ENCODE data around the gene PLPPR2. TPM values are rescaled to one million over a fixed set of nuclear protein-coding genes. Genes with fewer than 3 reads are reported as not detected.
A peak's percentile ranks its signal among the peaks of the same experiment; 100 is the strongest.

The PLPPR2 gene
- total RNA-seq, 1 experiment from 2014 or later: 25.2 TPM

- CTCF ChIA-PET: no interaction called here
- no TSS peak for BruUV-seq (replicated peaks)
Observed at GRCh38 chr19:11408591-11408990, 53.4 kb downstream of the PLPPR2 start.

DNA sequence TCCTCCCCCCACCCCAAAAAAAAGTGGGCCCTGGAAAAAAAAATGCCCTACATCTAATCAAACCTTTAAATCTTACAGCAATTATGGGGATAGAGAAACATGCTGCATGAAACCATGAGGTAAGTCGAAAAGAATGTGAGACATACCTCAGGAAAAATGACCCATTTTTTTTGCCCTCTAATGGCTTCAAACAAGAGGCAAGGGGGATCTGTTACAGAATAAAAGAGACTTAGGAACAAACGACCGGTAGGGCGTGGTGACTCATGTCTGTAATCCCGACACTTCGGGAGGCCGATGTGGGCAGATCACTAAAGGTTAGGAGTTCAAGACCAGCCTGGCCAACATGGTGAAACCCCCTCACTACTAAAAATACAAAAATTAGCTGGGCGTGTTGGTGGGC lies 55.5 kb downstream of the PLPPR2 start:
- Histone ChIP-seq H4K20me1 (ENCODE audit: insufficient read depth) (no peaks in the 10 kb centered on the region), H3K4me1 (replicated peaks; ENCODE audit: insufficient read depth) (no peaks in the 10 kb centered on the region), H3F3A (ENCODE audit: insufficient read depth, low read depth) (peaks cover 31% of the 10 kb centered on the region), H3K27me3 (ENCODE audit: insufficient read depth, low read depth) (no peaks in the 10 kb centered on the region), H3K4me3 (no peak overlapping the region), H3K9me2 (ENCODE audit: insufficient read depth) (no peaks in the 10 kb centered on the region), H3K4me2 (no peak overlapping the region), H2AFZ (no peak overlapping the region), H3K9me3 (ENCODE audit: insufficient read depth, low read depth) (no peaks in the 10 kb centered on the region), H3K79me2 (ENCODE audit: low read depth) (no peaks in the 10 kb centered on the region), H3K27ac (peak overlapping the region; percentile 55), H3K36me3 (ENCODE audit: low read depth) (peaks cover 19% of the 10 kb centered on the region)
- ChIA-PET CTCF (no interaction called here), POLR2A (ENCODE audit: unreplicated experiment) (no interaction called here)
- peak; percentile 16 to 88 for DNase-seq
- no peak for TF ChIP-seq EZH2 (IDR thresholded peaks at IDR 0.05; ENCODE audit: low read depth)
- TF ChIP-seq, protein P1, sequence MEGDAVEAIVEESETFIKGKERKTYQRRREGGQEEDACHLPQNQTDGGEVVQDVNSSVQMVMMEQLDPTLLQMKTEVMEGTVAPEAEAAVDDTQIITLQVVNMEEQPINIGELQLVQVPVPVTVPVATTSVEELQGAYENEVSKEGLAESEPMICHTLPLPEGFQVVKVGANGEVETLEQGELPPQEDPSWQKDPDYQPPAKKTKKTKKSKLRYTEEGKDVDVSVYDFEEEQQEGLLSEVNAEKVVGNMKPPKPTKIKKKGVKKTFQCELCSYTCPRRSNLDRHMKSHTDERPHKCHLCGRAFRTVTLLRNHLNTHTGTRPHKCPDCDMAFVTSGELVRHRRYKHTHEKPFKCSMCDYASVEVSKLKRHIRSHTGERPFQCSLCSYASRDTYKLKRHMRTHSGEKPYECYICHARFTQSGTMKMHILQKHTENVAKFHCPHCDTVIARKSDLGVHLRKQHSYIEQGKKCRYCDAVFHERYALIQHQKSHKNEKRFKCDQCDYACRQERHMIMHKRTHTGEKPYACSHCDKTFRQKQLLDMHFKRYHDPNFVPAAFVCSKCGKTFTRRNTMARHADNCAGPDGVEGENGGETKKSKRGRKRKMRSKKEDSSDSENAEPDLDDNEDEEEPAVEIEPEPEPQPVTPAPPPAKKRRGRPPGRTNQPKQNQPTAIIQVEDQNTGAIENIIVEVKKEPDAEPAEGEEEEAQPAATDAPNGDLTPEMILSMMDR (conservative IDR thresholded peaks at IDR 0.05): no peak
- no TSS peak for BruUV-seq (replicated peaks)
- intact Hi-C loops (cut with micrococcal nuclease; ENCODE audit: unreplicated experiment): no loop called here

More at GRCh38 chr19:11408591-11408990, 53.4 kb downstream of the PLPPR2 start:
- Histone ChIP-seq H3F3A (ENCODE audit: insufficient read depth, low read depth) (peaks cover 27% of the 10 kb centered on the region; the same call in 1 of the 2 replicates), H3K4me2 (no peak overlapping the region), H3K4me1 (replicated peaks; ENCODE audit: insufficient read depth) (no peaks in the 10 kb centered on the region), H3K4me3 (no peak overlapping the region), H4K20me1 (ENCODE audit: insufficient read depth) (no peaks in the 10 kb centered on the region), H3K27me3 (ENCODE audit: insufficient read depth, low read depth) (no peaks in the 10 kb centered on the region), H3K27ac (no peak overlapping the region), H3K9me3 (ENCODE audit: insufficient read depth, low read depth) (no peaks in the 10 kb centered on the region), H3K36me3 (ENCODE audit: low read depth) (peaks cover 13% of the 10 kb centered on the region), H2AFZ (no peak overlapping the region), H3K79me2 (ENCODE audit: low read depth) (no peaks in the 10 kb centered on the region), H3K9me2 (ENCODE audit: insufficient read depth) (no peaks in the 10 kb centered on the region)
- intact Hi-C loops (cut with micrococcal nuclease; ENCODE audit: unreplicated experiment): no loop called here
- POLR2A ChIA-PET (ENCODE audit: unreplicated experiment): no interaction called here
- no peak for DNase-seq
- TF ChIP-seq, protein P1 (conservative IDR thresholded peaks at IDR 0.05): no peak
- TF ChIP-seq EZH2 (IDR thresholded peaks at IDR 0.05; ENCODE audit: low read depth): no peak

DNA sequence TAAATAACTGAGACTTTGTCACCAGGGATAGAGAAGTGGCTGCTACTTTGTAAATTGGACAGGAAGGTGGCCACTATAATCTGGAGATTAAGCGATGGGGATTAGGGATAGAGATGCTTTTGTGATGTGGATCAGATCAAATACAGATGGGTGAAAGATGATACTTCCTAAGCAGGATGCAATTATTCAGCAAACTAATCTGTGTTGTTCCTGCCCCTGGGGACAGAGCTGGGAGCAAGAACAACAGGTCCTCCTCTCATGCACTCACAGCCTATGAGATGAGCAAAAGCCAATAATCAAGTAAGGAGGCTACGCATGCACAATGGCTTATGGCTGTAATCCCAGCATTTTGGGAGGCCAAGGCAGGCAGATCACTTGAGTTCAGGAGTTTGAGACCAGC lies 59.3 kb downstream of the PLPPR2 start:
- H3K27me3 ChIP-seq (ENCODE audit: insufficient read depth, low read depth): no peaks in the 10 kb centered on the region
- no peak overlapping the region for H3K27ac ChIP-seq
- H3F3A ChIP-seq (ENCODE audit: insufficient read depth, low read depth): peaks cover 46% of the 10 kb centered on the region
- TF ChIP-seq, protein P1 (conservative IDR thresholded peaks at IDR 0.05): no peak
- no peak for TF ChIP-seq EZH2 (IDR thresholded peaks at IDR 0.05; ENCODE audit: low read depth)
- no TSS peak for BruUV-seq (replicated peaks)
- H3K4me3 ChIP-seq: no peak overlapping the region
- no peaks in the 10 kb centered on the region for H3K9me2 ChIP-seq (ENCODE audit: insufficient read depth)
- H2AFZ ChIP-seq: no peak overlapping the region
- intact Hi-C loops (cut with micrococcal nuclease; ENCODE audit: unreplicated experiment): no loop called here
- ChIA-PET POLR2A (ENCODE audit: unreplicated experiment) (no interaction called here), CTCF (no interaction called here)
- DNase-seq: no peak
- no peaks in the 10 kb centered on the region for H4K20me1 ChIP-seq (ENCODE audit: insufficient read depth)
- peaks cover 16% of the 10 kb centered on the region for H3K79me2 ChIP-seq (ENCODE audit: low read depth)
- H3K4me1 ChIP-seq (replicated peaks; ENCODE audit: insufficient read depth): peaks cover 8% of the 10 kb centered on the region; the same call in 1 of the 2 replicates
- H3K9me3 ChIP-seq (ENCODE audit: insufficient read depth, low read depth): no peaks in the 10 kb centered on the region
- H3K36me3 ChIP-seq (ENCODE audit: low read depth): peaks cover 15% of the 10 kb centered on the region
- H3K4me2 ChIP-seq: no peak overlapping the region

Other genes starting within 250 kb of the PLPPR2 start
- 50.9 and 59.2 TPM in 2 replicates for gene SPC24, start 199.7 kb upstream of the PLPPR2 start, total RNA-seq (2021)
- gene KANK2, start 157.9 kb upstream of the PLPPR2 start, total RNA-seq (2021): 32.9 and 39.4 TPM in 2 replicates
- not detected in 2 replicates for gene ANGPTL8, start 115.8 kb upstream of the PLPPR2 start, total RNA-seq (2021)
- gene DOCK6, start 92.9 kb upstream of the PLPPR2 start, total RNA-seq (2021): 32.5 and 68.9 TPM in 2 replicates
- not detected in 2 replicates for gene TSPAN16, start 59.3 kb upstream of the PLPPR2 start, total RNA-seq (2021)
- 35.0 and 36.5 TPM in 2 replicates for gene RAB3D, start 15.8 kb upstream of the PLPPR2 start, total RNA-seq (2021)
- 80.3 and 90.6 TPM in 2 replicates for gene TMEM205, start 9.2 kb upstream of the PLPPR2 start, total RNA-seq (2021)
- gene CCDC159, start 8.9 kb upstream of the PLPPR2 start, total RNA-seq (2021): 9.4 and 13.7 TPM in 2 replicates
- gene SWSAP1, start 19.2 kb downstream of the PLPPR2 start, total RNA-seq (2021): 4.6 and 4.8 TPM in 2 replicates
- gene EPOR, start 28.9 kb downstream of the PLPPR2 start, total RNA-seq (2021): 7.3 and 10.0 TPM in 2 replicates
- 100 and 125 TPM in 2 replicates for gene RGL3, start 63.9 kb downstream of the PLPPR2 start, total RNA-seq (2021)
- 0.15 and 0.39 TPM in 2 replicates for gene ODAD3, start 79.7 kb downstream of the PLPPR2 start, total RNA-seq (2021)
- 410 and 412 TPM in 2 replicates for gene PRKCSH, start 80.2 kb downstream of the PLPPR2 start, total RNA-seq (2021)
- gene ELAVL3, start 125.6 kb downstream of the PLPPR2 start, total RNA-seq (2021): not detected in 2 replicates
- gene ZNF653, start 150.4 kb downstream of the PLPPR2 start, total RNA-seq (2021): 13.4 and 13.8 TPM in 2 replicates
- gene ECSIT, start 173.7 kb downstream of the PLPPR2 start, total RNA-seq (2021): 42.4 and 43.0 TPM in 2 replicates
- 0.44 TPM in 1 of 2 replicates, not detected in the other for gene CNN1, start 183.4 kb downstream of the PLPPR2 start, total RNA-seq (2021)
- gene ELOF1, start 203.8 kb downstream of the PLPPR2 start, total RNA-seq (2021): 65.5 and 68.7 TPM in 2 replicates
- gene ACP5, start 222.2 kb downstream of the PLPPR2 start, total RNA-seq (2021): 3.5 and 6.6 TPM in 2 replicates
- gene ZNF627, start 242.1 kb downstream of the PLPPR2 start, total RNA-seq (2021): 11.4 and 12.6 TPM in 2 replicates

All from PC-9 (cell line).